Liver (tissue), 9 donors: Measurements from ENCODE around the gene RGS2. TPM values are rescaled to one million over a fixed set of nuclear protein-coding genes. Genes with fewer than 3 reads are reported as not detected.

ENCODE experiments used
- DNase-seq: peaks from one replicate; pipeline ENCODE4 v3.0.0-alpha.2; 2017; ENCODE audit warnings: low spot score
- H3K27ac ChIP-seq, 2 donors: one replicate each; pipeline ENCODE4 v1.7.0; 2013; ENCODE audit warnings: inconsistent platforms in 2 of 2, low read length in 2 of 2, control low read depth in 1 of 2, low read depth in 1 of 2, mild to moderate bottlenecking in 1 of 2
- H3K27me3 ChIP-seq, 4 donors: one replicate each; pipeline versions ENCODE4 v1.6.1 to v1.7.0; 2013; ENCODE audit warnings: low read length in 3 of 4, inconsistent platforms in 1 of 4, mild to moderate bottlenecking in 1 of 4, moderate library complexity in 1 of 4; ENCODE audit not compliant: control insufficient read depth in 4 of 4, insufficient read depth in 4 of 4
- H3K36me3 ChIP-seq, 4 donors: one replicate each; pipeline versions ENCODE4 v1.6.1 to v1.7.0; 2013; ENCODE audit warnings: low read length in 3 of 4, mild to moderate bottlenecking in 3 of 4, low read depth in 1 of 4, moderate library complexity in 1 of 4; ENCODE audit not compliant: control insufficient read depth in 4 of 4, insufficient read depth in 3 of 4
- H3K4me1 ChIP-seq, 4 donors: one replicate each; pipeline versions ENCODE4 v1.6.1 to v1.7.0; 2013; ENCODE audit warnings: low read length in 3 of 4, mild to moderate bottlenecking in 3 of 4, moderate library complexity in 1 of 4; ENCODE audit not compliant: control insufficient read depth in 4 of 4, insufficient read depth in 4 of 4
- H3K4me3 ChIP-seq, 3 donors: one replicate each; pipeline versions ENCODE4 v1.6.1 to v1.7.0; 2013; ENCODE audit warnings: low read length in 3 of 3, control low read depth in 1 of 3, low read depth in 1 of 3, mild to moderate bottlenecking in 1 of 3
- H3K9ac ChIP-seq, 2 donors: one replicate each; pipeline ENCODE4 v1.7.0; 2013; ENCODE audit warnings: low read length in 2 of 2, mild to moderate bottlenecking in 2 of 2, moderate library complexity in 2 of 2, control low read depth in 1 of 2, low read depth in 1 of 2
- H3K9me3 ChIP-seq, 4 donors: one replicate each; pipeline versions ENCODE4 v1.6.1 to v1.7.0; 2013; ENCODE audit warnings: low read length in 3 of 4; ENCODE audit not compliant: control insufficient read depth in 4 of 4
- ATF3 ChIP-seq: IDR thresholded peaks from 2 replicates; pipeline ENCODE4 v1.6.1; 2016; ENCODE audit warnings: antibody characterized with exemption
- CTCF ChIP-seq: fragments of 150-350 bp; IDR thresholded peaks from 2 replicates; pipeline ENCODE4 v1.5.1; 2017; ENCODE audit warnings: improper control_type of control experiment, low read depth, low read length; ENCODE audit not compliant: missing input control
- FOXA1 ChIP-seq: IDR thresholded peaks from 2 replicates; pipeline ENCODE4 v1.6.1; 2016; ENCODE audit warnings: antibody characterized with exemption
- FOXA2 ChIP-seq: IDR thresholded peaks from 2 replicates; pipeline ENCODE4 v1.6.1; 2016; ENCODE audit warnings: antibody characterized with exemption
- GABPA ChIP-seq, 2 donors: IDR thresholded peaks in 1 of 2; conservative IDR thresholded peaks in 1 of 2; 2 replicates each; pipeline ENCODE4 v1.6.1; 2016; ENCODE audit warnings: antibody characterized with exemption in 2 of 2, mild to moderate bottlenecking in 1 of 2, moderate library complexity in 1 of 2
- HNF4A ChIP-seq, 2 donors: conservative IDR thresholded peaks; 2 replicates each; pipeline ENCODE4 v1.6.1; 2016; ENCODE audit warnings: antibody characterized with exemption in 2 of 2, mild to moderate bottlenecking in 2 of 2
- HNF4G ChIP-seq: IDR thresholded peaks from 2 replicates; pipeline ENCODE4 v1.6.1; 2016; ENCODE audit warnings: antibody characterized with exemption
- JUND ChIP-seq, 2 donors: IDR thresholded peaks; 2 replicates each; pipeline ENCODE4 v1.6.1; 2016; ENCODE audit warnings: antibody characterized with exemption in 2 of 2
- NR2F2 ChIP-seq: IDR thresholded peaks from 2 replicates; pipeline ENCODE4 v1.6.1; 2016; ENCODE audit warnings: antibody characterized with exemption
- RAD21 ChIP-seq, 2 donors: IDR thresholded peaks; 2 replicates each; pipeline ENCODE4 v1.6.1; 2016; ENCODE audit warnings: antibody characterized with exemption in 2 of 2, mild to moderate bottlenecking in 2 of 2
- RXRA ChIP-seq, 2 donors: IDR thresholded peaks; 2 replicates each; pipeline ENCODE4 v1.6.1; 2017 to 2018; ENCODE audit warnings: antibody characterized with exemption in 2 of 2, mild to moderate bottlenecking in 1 of 2
- SP1 ChIP-seq: IDR thresholded peaks from 2 replicates; pipeline ENCODE4 v1.6.1; 2018; ENCODE audit warnings: antibody characterized with exemption, mild to moderate bottlenecking
- YY1 ChIP-seq: IDR thresholded peaks from 2 replicates; pipeline ENCODE4 v1.6.1; 2016; ENCODE audit warnings: antibody characterized with exemption, mild to moderate bottlenecking
- WGBS: extraction: QIAGEN DNeasy Blood & Tissue Kit; methylation state at CpG from one replicate; pipeline ENCODE4 v1.1.7; 2013; 5-methylcytosine and 5-hydroxymethylcytosine counted together
- polyA plus RNA-seq, 2 donors: library from polyadenylated mRNA; stranded (reverse) in 1 of 2; unstranded in 1 of 2; fragments of 200-250 nt in 1 of 2; fragments of >200 nt in 1 of 2; fragmentation: Nextera tagmentation in 1 of 2; extraction: Ambion mirVana in 1 of 2; gene quantifications; one replicate each; pipeline versions ENCODE4 v1.2.1 to v1.2.3, GENCODE V29; 2013 to 2015
- total RNA-seq, 2 donors: library from RNA; depleted of rRNA; stranded (reverse); fragments of >200 nt; gene quantifications; one replicate each; pipeline ENCODE4 v1.2.3, GENCODE V29; 2014
- TF ChIP-seq, protein P1 (sequence below): IDR thresholded peaks from 2 replicates; pipeline ENCODE4 v1.6.1; 2016; ENCODE audit warnings: antibody characterized with exemption
- donor health status: healthy.
- donor health status: healthy.
- donor health status: healthy.
- donor health status: healthy.
- donor health status: healthy.

Gene RGS2
- total and polyA plus RNA-seq, 4 donors = 2.6 to 10.0 (median 4.4) TPM

DNA sequence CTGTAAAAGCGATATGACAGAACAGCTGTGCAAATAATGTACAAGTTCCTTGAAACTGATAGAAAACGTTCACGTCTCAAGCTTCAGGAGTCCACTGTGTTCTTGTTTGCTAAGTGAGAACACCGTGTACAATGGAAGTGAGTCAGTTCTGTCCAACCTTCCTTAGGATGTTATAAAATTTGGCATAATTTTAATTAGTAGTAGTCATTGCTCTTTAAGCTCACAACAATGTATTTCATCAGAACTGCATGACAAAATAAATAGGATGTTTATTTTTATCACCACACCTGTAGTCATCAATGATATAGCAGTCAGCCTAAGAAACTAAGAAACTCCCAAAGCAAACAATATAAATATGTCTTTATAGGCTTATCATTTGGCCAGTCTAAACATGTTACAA, 53.0 kb downstream of the RGS2 start:
- Histone ChIP-seq H3K36me3 (no peaks in the 10 kb centered on the region), H3K9me3 (no peaks in the 10 kb centered on the region), H3K27ac (no peak overlapping the region), H3K4me1 (no peaks in the 10 kb centered on the region), H3K9ac (no peak overlapping the region), H3K4me3 (no peak overlapping the region), H3K27me3 (no peaks in the 10 kb centered on the region)
- TF ChIP-seq HNF4A (conservative IDR thresholded peaks at IDR 0.05) = no peak
- TF ChIP-seq JUND (IDR thresholded peaks at IDR 0.05) = no peak
- TF ChIP-seq CTCF = no peak
- no peak for TF ChIP-seq RAD21 (IDR thresholded peaks at IDR 0.05)
- no peak for TF ChIP-seq GABPA (IDR thresholded peaks at IDR 0.05 in 1 of 2, conservative IDR thresholded peaks at IDR 0.05 in 1 of 2)
- TF ChIP-seq SP1 = no peak
- TF ChIP-seq RXRA (IDR thresholded peaks at IDR 0.05) = no peak
- TF ChIP-seq FOXA1 = no peak
- TF ChIP-seq, protein P1, sequence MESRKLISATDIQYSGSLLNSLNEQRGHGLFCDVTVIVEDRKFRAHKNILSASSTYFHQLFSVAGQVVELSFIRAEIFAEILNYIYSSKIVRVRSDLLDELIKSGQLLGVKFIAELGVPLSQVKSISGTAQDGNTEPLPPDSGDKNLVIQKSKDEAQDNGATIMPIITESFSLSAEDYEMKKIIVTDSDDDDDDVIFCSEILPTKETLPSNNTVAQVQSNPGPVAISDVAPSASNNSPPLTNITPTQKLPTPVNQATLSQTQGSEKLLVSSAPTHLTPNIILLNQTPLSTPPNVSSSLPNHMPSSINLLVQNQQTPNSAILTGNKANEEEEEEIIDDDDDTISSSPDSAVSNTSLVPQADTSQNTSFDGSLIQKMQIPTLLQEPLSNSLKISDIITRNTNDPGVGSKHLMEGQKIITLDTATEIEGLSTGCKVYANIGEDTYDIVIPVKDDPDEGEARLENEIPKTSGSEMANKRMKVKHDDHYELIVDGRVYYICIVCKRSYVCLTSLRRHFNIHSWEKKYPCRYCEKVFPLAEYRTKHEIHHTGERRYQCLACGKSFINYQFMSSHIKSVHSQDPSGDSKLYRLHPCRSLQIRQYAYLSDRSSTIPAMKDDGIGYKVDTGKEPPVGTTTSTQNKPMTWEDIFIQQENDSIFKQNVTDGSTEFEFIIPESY = no peak
- no peak for TF ChIP-seq FOXA2
- TF ChIP-seq NR2F2 = no peak
- TF ChIP-seq ATF3 = no peak
- no peak for TF ChIP-seq HNF4G
- no peak for TF ChIP-seq YY1
- DNase-seq = no peak
- 71% methylated on average over 4 of the region's 4 CpGs for WGBS

Other genes starting within 250 kb of the RGS2 start
- gene RGS1, start 233.3 kb upstream of the RGS2 start, total RNA-seq = 1 to 10 TPM; 1.8 to 7.7 TPM
- 1 to 10 TPM; 5.4 to 6.6 TPM for gene RGS1, start 233.3 kb upstream of the RGS2 start, polyA plus RNA-seq
- under 1 TPM in 1 of 2 donors, not detected in 1; under 0.01 TPM for gene RGS13, start 172.9 kb upstream of the RGS2 start, total RNA-seq
- gene RGS13, start 172.9 kb upstream of the RGS2 start, polyA plus RNA-seq = under 1 TPM in 1 of 2 donors, not detected in 1; 0.05 TPM